ENCODE data around the gene CLNK. TPM values are rescaled to one million over a fixed set of nuclear protein-coding genes. Genes with fewer than 3 reads are reported as not detected.
"Not testable (repeated sequence)": the region's sequence is repeated elsewhere in the genome, so short reads cannot be mapped to it uniquely, and the experiment has no call there.

CLNK gene
- total RNA-seq, 4 donors from 2014 or later, result under 0.01 to 0.73 TPM; not detected in 2

- Histone ChIP-seq H3K36me3 (no peaks in the 10 kb centered on the region), H3K27me3 (no peaks in the 10 kb centered on the region), H3K4me1 (no peaks in the 10 kb centered on the region), H3K27ac (no peak overlapping the region), H3K4me3 (no peak overlapping the region), H3K9me3 (no peaks in the 10 kb centered on the region)
- TF ChIP-seq POLR2A (IDR thresholded peaks at IDR 0.05) (no peak), EP300 (IDR thresholded peaks at IDR 0.05) (no peak)
- ATAC-seq, result no peak
- 72 to 75% methylated on average over 4 of the region's 4 CpGs for WGBS, 2 donors (ENCODE audit: low coverage in 1 of 2)
Measured at GRCh38 chr4:10623241-10623640, 61.3 kb downstream of the CLNK start.

DNA sequence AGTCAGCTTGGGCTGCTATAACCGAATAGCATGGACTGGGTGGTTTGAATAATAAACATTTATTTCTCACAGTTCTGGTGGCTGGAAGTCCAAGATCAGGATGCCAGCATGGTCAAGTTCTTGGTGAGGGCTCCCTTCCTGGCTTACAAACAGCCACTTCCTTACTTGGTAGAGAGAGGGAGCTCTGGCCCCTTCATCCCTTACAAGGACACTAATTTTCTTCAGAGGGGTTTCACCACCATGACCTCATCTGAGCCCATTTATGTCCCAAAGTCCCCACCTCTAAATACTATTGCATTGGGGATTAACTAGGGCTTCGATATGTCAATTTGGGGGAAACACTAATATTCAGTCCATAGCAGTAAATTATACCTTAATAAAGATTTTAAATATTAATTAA is 61.8 kb downstream of the CLNK start:
- 72 to 100% methylated on average over 2 of the region's 2 CpGs for WGBS, 2 donors (ENCODE audit: low coverage in 1 of 2)
- H3K4me3 ChIP-seq, result no peak overlapping the region
- no peaks in the 10 kb centered on the region for H3K4me1 ChIP-seq
- H3K9me3 ChIP-seq, result no peaks in the 10 kb centered on the region
- no peak for ATAC-seq
- H3K27ac ChIP-seq, result no peak overlapping the region
- no peaks in the 10 kb centered on the region for H3K36me3 ChIP-seq
- TF ChIP-seq CTCF (IDR thresholded peaks at IDR 0.05) (no peak), EP300 (IDR thresholded peaks at IDR 0.05) (no peak), POLR2AphosphoS5 (IDR thresholded peaks at IDR 0.05) (no peak), POLR2A (IDR thresholded peaks at IDR 0.05) (no peak)
- no peaks in the 10 kb centered on the region for H3K27me3 ChIP-seq

DNA sequence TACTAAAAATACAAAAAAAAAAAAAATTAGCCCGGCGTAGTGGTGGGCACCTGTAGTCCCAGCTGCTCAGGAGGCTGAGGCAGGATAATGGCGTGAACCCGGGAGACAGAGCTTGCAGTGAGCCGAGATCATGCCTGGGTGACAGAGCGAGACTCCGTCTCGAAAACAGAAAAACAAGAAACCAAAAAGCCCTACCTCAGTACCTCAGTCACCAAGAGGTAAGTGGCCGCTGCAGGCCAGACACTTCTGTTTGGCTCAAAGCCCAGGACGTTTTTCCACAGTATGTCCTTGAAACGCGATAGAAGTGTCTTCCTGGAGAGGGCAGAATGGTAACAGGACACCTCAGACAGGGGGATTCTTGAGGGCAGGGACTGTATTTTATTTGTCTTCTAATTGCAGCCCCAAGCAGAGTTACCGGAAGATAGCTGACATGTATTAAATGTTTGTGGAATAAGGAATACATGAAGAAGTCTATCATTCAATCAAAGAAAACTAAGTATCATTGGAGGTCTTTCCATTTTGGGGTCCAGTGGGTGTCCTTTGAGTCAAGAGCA is 63.6 kb downstream of the CLNK start:
- no peak overlapping the region for H3K4me3 ChIP-seq
- TF ChIP-seq CTCF (IDR thresholded peaks at IDR 0.05), result no peak
- TF ChIP-seq EP300 (IDR thresholded peaks at IDR 0.05), result no peak
- no peak for TF ChIP-seq POLR2AphosphoS5 (IDR thresholded peaks at IDR 0.05)
- no peak for TF ChIP-seq POLR2A (IDR thresholded peaks at IDR 0.05)
- 70 to 72% methylated on average over 6 to 13 of the region's 13 CpGs for WGBS, 2 donors (ENCODE audit: low coverage in 1 of 2)
- no peaks in the 10 kb centered on the region for H3K36me3 ChIP-seq
- no peaks in the 10 kb centered on the region for H3K4me1 ChIP-seq
- no peak overlapping the region for H3K27ac ChIP-seq
- no peaks in the 10 kb centered on the region for H3K27me3 ChIP-seq
- ATAC-seq, result no peak
- H3K9me3 ChIP-seq, result no peaks in the 10 kb centered on the region

- Histone ChIP-seq H3K36me3 (no peaks in the 10 kb centered on the region), H3K9me3 (no peaks in the 10 kb centered on the region), H3K27me3 (no peaks in the 10 kb centered on the region), H3K4me3 (no peak overlapping the region), H3K27ac (no peak overlapping the region), H3K4me1 (no peaks in the 10 kb centered on the region)
- 82 to 87% methylated on average over 10 to 11 of the region's 11 CpGs for WGBS, 2 donors (ENCODE audit: low coverage in 1 of 2)
- TF ChIP-seq POLR2A (IDR thresholded peaks at IDR 0.05) (no peak), CTCF (IDR thresholded peaks at IDR 0.05) (no peak), POLR2AphosphoS5 (IDR thresholded peaks at IDR 0.05) (no peak), EP300 (IDR thresholded peaks at IDR 0.05) (no peak)
- no peak for ATAC-seq
Measured at GRCh38 chr4:10619855-10620254, 64.7 kb downstream of the CLNK start.

GRCh38 chr4:10619220-10619619 is 65.3 kb downstream of the CLNK start:
- Histone ChIP-seq H3K4me1 (no peaks in the 10 kb centered on the region), H3K9me3 (no peaks in the 10 kb centered on the region), H3K27me3 (no peaks in the 10 kb centered on the region), H3K4me3 (no peak overlapping the region), H3K27ac (no peak overlapping the region), H3K36me3 (no peaks in the 10 kb centered on the region)
- 22 to 31% methylated on average over 6 of the region's 6 CpGs for whole genome bisulfite sequencing, 2 donors (ENCODE audit: low coverage in 1 of 2)
- TF ChIP-seq POLR2AphosphoS5 (IDR thresholded peaks at IDR 0.05) (no peak), POLR2A (IDR thresholded peaks at IDR 0.05) (no peak), EP300 (IDR thresholded peaks at IDR 0.05) (no peak), CTCF (IDR thresholded peaks at IDR 0.05) (no peak)
- no peak for ATAC-seq

GRCh38 chr4:10614926-10615325 is 69.6 kb downstream of the CLNK start:
- H3K4me1 ChIP-seq, H3K4me3 ChIP-seq, H3K9me3 ChIP-seq, H3K36me3 ChIP-seq, ATAC-seq, H3K27me3 ChIP-seq, H3K27ac ChIP-seq: not testable (repeated sequence)
- WGBS, 2 donors (ENCODE audit: low coverage in 1 of 2), result 84% methylated on average over 6 of the region's 8 CpGs; no CpG with 5 or more reads in 1 of the 2 donors
